ENCODE results near the gene ABCB10.

ABCB10 gene

GRCh38 chr1:229590119-229590518 lies 31.6 kb upstream of the ABCB10 start:
- TF ChIP-seq RAD21 (IDR thresholded peaks at IDR 0.05; ENCODE audit: low read depth) (no peak), TCF12 (IDR thresholded peaks at IDR 0.05; ENCODE audit: low read depth) (no peak), FOXM1 (IDR thresholded peaks at IDR 0.05; ENCODE audit: borderline replicate concordance, low read depth) (no peak), MAX (IDR thresholded peaks at IDR 0.05) (no peak), EGR1 (IDR thresholded peaks at IDR 0.05) (no peak), ZBTB7A (IDR thresholded peaks at IDR 0.05; ENCODE audit: low read depth) (no peak), YY1 (IDR thresholded peaks at IDR 0.05; ENCODE audit: low read depth) (no peak), TAF1 (IDR thresholded peaks at IDR 0.05; ENCODE audit: low read depth) (no peak), NFIC (IDR thresholded peaks at IDR 0.05) (no peak), TEAD4 (IDR thresholded peaks at IDR 0.05) (no peak), CREB1 (IDR thresholded peaks at IDR 0.05; ENCODE audit: low read depth) (no peak), CEBPB (IDR thresholded peaks at IDR 0.05) (no peak), EP300 (IDR thresholded peaks at IDR 0.05; ENCODE audit: borderline replicate concordance) (no peak)
- TF ChIP-seq, protein P1, sequence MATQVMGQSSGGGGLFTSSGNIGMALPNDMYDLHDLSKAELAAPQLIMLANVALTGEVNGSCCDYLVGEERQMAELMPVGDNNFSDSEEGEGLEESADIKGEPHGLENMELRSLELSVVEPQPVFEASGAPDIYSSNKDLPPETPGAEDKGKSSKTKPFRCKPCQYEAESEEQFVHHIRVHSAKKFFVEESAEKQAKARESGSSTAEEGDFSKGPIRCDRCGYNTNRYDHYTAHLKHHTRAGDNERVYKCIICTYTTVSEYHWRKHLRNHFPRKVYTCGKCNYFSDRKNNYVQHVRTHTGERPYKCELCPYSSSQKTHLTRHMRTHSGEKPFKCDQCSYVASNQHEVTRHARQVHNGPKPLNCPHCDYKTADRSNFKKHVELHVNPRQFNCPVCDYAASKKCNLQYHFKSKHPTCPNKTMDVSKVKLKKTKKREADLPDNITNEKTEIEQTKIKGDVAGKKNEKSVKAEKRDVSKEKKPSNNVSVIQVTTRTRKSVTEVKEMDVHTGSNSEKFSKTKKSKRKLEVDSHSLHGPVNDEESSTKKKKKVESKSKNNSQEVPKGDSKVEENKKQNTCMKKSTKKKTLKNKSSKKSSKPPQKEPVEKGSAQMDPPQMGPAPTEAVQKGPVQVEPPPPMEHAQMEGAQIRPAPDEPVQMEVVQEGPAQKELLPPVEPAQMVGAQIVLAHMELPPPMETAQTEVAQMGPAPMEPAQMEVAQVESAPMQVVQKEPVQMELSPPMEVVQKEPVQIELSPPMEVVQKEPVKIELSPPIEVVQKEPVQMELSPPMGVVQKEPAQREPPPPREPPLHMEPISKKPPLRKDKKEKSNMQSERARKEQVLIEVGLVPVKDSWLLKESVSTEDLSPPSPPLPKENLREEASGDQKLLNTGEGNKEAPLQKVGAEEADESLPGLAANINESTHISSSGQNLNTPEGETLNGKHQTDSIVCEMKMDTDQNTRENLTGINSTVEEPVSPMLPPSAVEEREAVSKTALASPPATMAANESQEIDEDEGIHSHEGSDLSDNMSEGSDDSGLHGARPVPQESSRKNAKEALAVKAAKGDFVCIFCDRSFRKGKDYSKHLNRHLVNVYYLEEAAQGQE (IDR thresholded peaks at IDR 0.05; ENCODE audit: low read depth) = no peak
- TF ChIP-seq, protein P2, sequence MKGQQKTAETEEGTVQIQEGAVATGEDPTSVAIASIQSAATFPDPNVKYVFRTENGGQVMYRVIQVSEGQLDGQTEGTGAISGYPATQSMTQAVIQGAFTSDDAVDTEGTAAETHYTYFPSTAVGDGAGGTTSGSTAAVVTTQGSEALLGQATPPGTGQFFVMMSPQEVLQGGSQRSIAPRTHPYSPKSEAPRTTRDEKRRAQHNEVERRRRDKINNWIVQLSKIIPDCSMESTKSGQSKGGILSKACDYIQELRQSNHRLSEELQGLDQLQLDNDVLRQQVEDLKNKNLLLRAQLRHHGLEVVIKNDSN (IDR thresholded peaks at IDR 0.05) = no peak

DNA sequence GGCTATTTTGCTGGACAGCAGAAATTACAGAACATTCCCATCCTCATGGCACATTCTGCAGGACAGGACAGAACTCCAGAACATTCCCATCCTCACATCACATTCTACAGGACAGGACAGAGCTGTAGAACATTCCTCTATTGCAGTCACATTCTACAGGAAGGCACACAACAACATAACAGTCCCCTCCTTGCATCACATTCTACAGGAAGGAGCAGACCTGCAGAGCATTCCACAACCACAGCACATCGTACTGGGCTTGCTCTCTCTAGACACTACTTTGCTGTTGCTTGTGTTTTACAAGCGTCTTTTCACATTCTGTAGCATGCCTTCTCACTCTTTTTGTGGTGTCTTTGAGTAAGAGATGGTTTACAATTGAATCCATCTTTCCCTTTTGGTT lies 26.8 kb upstream of the ABCB10 start:
- TF ChIP-seq EGR1 (IDR thresholded peaks at IDR 0.05) = no peak

GRCh38 chr1:229582715-229583114 lies 24.2 kb upstream of the ABCB10 start:
- TF ChIP-seq CEBPB (IDR thresholded peaks at IDR 0.05) (no peak), RAD21 (IDR thresholded peaks at IDR 0.05; ENCODE audit: low read depth) (no peak), YY1 (IDR thresholded peaks at IDR 0.05; ENCODE audit: low read depth) (no peak), MAX (IDR thresholded peaks at IDR 0.05) (no peak), CREB1 (IDR thresholded peaks at IDR 0.05; ENCODE audit: low read depth) (no peak), EP300 (IDR thresholded peaks at IDR 0.05; ENCODE audit: borderline replicate concordance) (no peak), NFIC (IDR thresholded peaks at IDR 0.05) (no peak), TEAD4 (IDR thresholded peaks at IDR 0.05) (no peak), TAF1 (IDR thresholded peaks at IDR 0.05; ENCODE audit: low read depth) (no peak), EGR1 (IDR thresholded peaks at IDR 0.05) (no peak), FOXM1 (IDR thresholded peaks at IDR 0.05; ENCODE audit: borderline replicate concordance, low read depth) (no peak), TCF12 (IDR thresholded peaks at IDR 0.05; ENCODE audit: low read depth) (no peak), ZBTB7A (IDR thresholded peaks at IDR 0.05; ENCODE audit: low read depth) (no peak)
- TF ChIP-seq, protein P2 (IDR thresholded peaks at IDR 0.05) = no peak
- TF ChIP-seq, protein P1 (IDR thresholded peaks at IDR 0.05; ENCODE audit: low read depth) = no peak

- TF ChIP-seq TAF1 (IDR thresholded peaks at IDR 0.05; ENCODE audit: low read depth) (no peak), EP300 (IDR thresholded peaks at IDR 0.05; ENCODE audit: borderline replicate concordance) (no peak), EGR1 (IDR thresholded peaks at IDR 0.05) (no peak), TCF12 (IDR thresholded peaks at IDR 0.05; ENCODE audit: low read depth) (no peak), YY1 (IDR thresholded peaks at IDR 0.05; ENCODE audit: low read depth) (no peak), TEAD4 (IDR thresholded peaks at IDR 0.05) (no peak), ZBTB7A (IDR thresholded peaks at IDR 0.05; ENCODE audit: low read depth) (no peak), CEBPB (IDR thresholded peaks at IDR 0.05) (no peak), CREB1 (IDR thresholded peaks at IDR 0.05; ENCODE audit: low read depth) (no peak)
- TF ChIP-seq, protein P1 (IDR thresholded peaks at IDR 0.05; ENCODE audit: low read depth) = no peak
- TF ChIP-seq, protein P2 (IDR thresholded peaks at IDR 0.05) = no peak
Measured at GRCh38 chr1:229582011-229582694, 23.6 kb upstream of the ABCB10 start.
